Activated T-helper 2 cell treated with anti-CD3 and anti-CD28 coated beads, Interferon-gamma antibody, Interleukin-2, Interleukin-4, amounts not matched to agents 10 μg/mL and 5 μg/mL and 100 μg/mL, durations not matched to agents 14 hours and 24 hours and 36 hours (primary cell): ENCODE measurements around the gene TERC. TPM values are rescaled to one million over a fixed set of nuclear protein-coding genes. Genes with fewer than 3 reads are reported as not detected.

Experiments used
- DNase-seq: peaks from one replicate; pipeline ENCODE4 v3.0.0; 2021; ENCODE audit warnings: low spot score
- H3K27ac Mint-ChIP-seq: one replicate; pipeline ENCODE4 v1.8.0; 2021; ENCODE audit warnings: mixed read lengths
- H3K27me3 Mint-ChIP-seq: one replicate; pipeline ENCODE4 v1.8.0; 2021; ENCODE audit warnings: low read depth, mixed read lengths
- H3K36me3 Mint-ChIP-seq: one replicate; pipeline ENCODE4 v1.8.0; 2021; ENCODE audit warnings: low read depth, mixed read lengths
- H3K4me1 Mint-ChIP-seq: one replicate; pipeline ENCODE4 v1.8.0; 2021; ENCODE audit warnings: low read depth, mixed read lengths
- H3K4me3 Mint-ChIP-seq: one replicate; pipeline ENCODE4 v1.8.0; 2021; ENCODE audit warnings: low read depth, mild to moderate bottlenecking, moderate library complexity, mixed read lengths
- H3K9me3 Mint-ChIP-seq: one replicate; pipeline ENCODE4 v1.8.0; 2021; ENCODE audit warnings: mixed read lengths
- intact Hi-C: fragments of 100-400 bp; cut with micrococcal nuclease; formaldehyde crosslinking; loops from one replicate; pipeline ENCODE4 v1.15.1; 2023
- total RNA-seq: library from RNA; stranded (reverse); gene quantifications from 2 replicates; pipeline ENCODE4 v1.2.3, GENCODE V29; 2022

The TERC gene
- total RNA-seq, 1 donor from 2014 or later: 9.8 TPM

- Mint-ChIP-seq H3K27me3 (no peaks in the 10 kb centered on the region), H3K27ac (no peak overlapping the region), H3K4me1 (peaks cover 19% of the 10 kb centered on the region), H3K4me3 (no peak overlapping the region), H3K9me3 (no peaks in the 10 kb centered on the region), H3K36me3 (peaks cover 64% of the 10 kb centered on the region)
- DNase-seq: no peak
- intact Hi-C loops: no loop called here
Measured at GRCh38 chr3:169787120-169787519, 22.3 kb upstream of the TERC start.

DNA sequence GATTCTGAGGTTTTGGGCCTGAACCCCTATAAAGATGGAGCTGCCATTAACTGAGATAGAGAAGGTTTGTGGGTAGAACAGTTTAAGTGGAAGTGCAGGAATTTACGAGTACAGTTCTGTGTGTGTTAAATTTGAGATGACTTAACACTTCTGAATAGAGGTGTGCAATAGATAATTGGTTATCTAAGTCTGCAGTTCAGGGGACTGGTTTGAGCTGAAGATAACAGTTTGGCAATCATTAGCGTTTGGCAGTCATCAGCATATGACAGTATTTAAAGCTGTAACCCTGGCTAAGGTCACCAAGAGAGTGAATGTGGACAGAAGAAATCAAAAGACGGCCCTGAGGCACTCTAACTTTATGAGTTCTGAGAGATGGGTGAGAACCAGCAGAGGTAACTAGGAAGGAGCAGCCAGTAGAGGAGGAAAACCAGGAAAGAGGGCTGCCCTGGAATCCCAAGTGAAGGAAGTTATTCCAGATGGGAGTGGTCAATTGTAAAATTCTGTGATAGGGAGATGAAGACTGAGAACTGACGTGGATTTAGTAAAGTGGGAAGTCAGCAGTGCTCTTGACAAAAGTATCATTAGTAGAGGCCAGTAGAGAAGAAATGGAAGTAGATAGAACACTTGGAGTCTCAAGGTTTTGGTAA lies 16.5 kb upstream of the TERC start:
- peak overlapping the region; percentile 48 for H3K27ac Mint-ChIP-seq
- peaks cover 69% of the 10 kb centered on the region for H3K36me3 Mint-ChIP-seq
- no peaks in the 10 kb centered on the region for H3K9me3 Mint-ChIP-seq
- peaks cover 38% of the 10 kb centered on the region for H3K4me1 Mint-ChIP-seq
- peak overlapping the region; percentile 28 for H3K4me3 Mint-ChIP-seq
- no peak for DNase-seq
- no peaks in the 10 kb centered on the region for H3K27me3 Mint-ChIP-seq
- intact Hi-C loops: no loop called here

GRCh38 chr3:169780742-169781141 lies 15.9 kb upstream of the TERC start:
- Mint-ChIP-seq H3K27me3 (no peaks in the 10 kb centered on the region), H3K9me3 (no peaks in the 10 kb centered on the region), H3K27ac (peak overlapping the region; percentile 48), H3K4me1 (peaks cover 39% of the 10 kb centered on the region), H3K4me3 (peak overlapping the region; percentile 28), H3K36me3 (peaks cover 69% of the 10 kb centered on the region)
- intact Hi-C loops: no loop called here
- DNase-seq: no peak

DNA sequence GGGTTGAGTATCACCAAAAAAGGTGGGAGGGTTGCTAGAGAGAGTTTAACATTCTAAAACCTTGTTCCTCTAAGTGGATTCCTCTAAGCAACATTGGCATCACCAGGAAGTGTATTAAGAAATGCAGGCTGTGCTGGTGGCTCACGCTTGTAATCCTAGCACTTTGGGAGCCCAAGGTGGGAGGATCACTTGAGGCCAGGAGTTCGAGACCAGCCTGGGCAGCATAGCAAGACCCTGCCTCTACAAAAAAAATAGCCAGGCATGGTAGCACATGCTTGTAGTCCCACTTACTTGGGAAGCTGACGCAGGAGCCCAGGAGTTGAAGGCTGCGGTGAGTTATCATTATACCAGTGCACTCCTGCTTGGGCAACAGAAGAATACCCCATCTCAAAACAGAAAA lies 13.0 kb upstream of the TERC start:
- Mint-ChIP-seq H3K4me3 (no peak overlapping the region), H3K27me3 (no peaks in the 10 kb centered on the region), H3K9me3 (no peaks in the 10 kb centered on the region), H3K36me3 (peaks cover 84% of the 10 kb centered on the region), H3K4me1 (peaks cover 54% of the 10 kb centered on the region), H3K27ac (no peak overlapping the region)
- no peak for DNase-seq
- intact Hi-C loops: no loop called here

GRCh38 chr3:169774186-169774585 lies 9.3 kb upstream of the TERC start:
- intact Hi-C loops: loop anchor here (5.0 kb wide), 2 partner anchors 583 to 1098 kb away; partner anchors contain the start of genes RPL22L1 and SKIL
- Mint-ChIP-seq H3K36me3 (peaks cover 54% of the 10 kb centered on the region), H3K4me1 (peaks cover 36% of the 10 kb centered on the region), H3K27ac (peak overlapping the region; percentile 99), H3K4me3 (peak overlapping the region; percentile 96), H3K9me3 (no peaks in the 10 kb centered on the region), H3K27me3 (no peaks in the 10 kb centered on the region)
- DNase-seq: no peak

DNA sequence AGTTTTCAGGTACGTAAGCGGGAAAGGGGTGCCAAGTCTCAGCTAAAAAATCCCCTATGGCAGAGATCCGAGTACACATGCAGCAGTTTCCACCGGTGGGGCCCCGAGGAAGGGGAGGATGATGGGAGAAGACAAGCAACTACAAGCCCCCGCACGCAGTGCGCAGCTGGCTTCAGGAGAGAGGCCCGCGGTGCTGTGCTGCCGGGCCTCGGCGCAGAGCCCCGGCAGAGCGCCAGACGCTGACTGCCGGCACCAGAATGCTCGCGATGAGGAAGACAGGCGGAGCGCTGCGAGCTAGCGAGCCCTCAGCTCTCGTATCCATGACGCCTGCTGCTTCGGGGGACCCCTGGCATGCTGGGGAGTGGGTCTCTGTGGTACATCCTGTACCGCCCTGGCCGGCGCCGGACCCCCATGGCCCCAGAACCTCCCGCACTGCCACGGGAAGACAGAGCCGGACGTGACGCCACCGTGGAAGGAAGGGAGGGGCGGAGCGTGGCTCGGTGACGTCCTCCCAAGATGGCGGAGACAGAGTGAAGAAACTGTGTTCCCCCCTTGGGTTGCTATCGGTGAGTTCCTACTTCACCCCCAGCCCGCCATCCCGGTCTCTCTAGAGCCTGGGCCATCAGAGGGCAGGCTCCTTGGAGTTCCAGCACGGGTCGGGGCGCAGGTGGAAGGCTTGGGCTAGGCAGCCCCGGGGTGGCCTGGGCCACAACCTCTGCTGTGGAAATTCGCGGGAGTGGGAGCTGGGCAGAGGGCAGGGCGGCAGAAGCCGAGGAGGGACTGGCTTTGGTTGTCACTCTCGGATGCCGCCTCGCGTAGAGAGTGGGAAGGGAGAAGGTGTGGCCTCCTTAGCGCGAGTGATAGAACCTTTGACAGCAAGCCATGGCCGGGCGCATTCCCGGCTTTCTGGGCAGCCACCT lies 8.3 kb upstream of the TERC start, which contains the start of gene MYNN:
MYNN (plus strand) TSS at position 500 of the 920 bp plus-strand sequence. CDS start 900 bp downstream, outside the sequence.
- Mint-ChIP-seq H3K9me3 (no peaks in the 10 kb centered on the region), H3K27me3 (no peaks in the 10 kb centered on the region), H3K4me3 (peak within 1 kb of the TSS; percentile 96), H3K36me3 (peaks cover 46% of the 10 kb centered on the region), H3K4me1 (peaks cover 31% of the 10 kb centered on the region), H3K27ac (peak within 1 kb of the TSS; percentile 99)
- intact Hi-C loops: loop anchor here (1.0 to 5.0 kb wide), 6 partner anchors 9 to 1099 kb away; partner anchors contain the start of genes PHC3, RPL22L1 and SKIL
- peak; percentile 90 for DNase-seq

DNA sequence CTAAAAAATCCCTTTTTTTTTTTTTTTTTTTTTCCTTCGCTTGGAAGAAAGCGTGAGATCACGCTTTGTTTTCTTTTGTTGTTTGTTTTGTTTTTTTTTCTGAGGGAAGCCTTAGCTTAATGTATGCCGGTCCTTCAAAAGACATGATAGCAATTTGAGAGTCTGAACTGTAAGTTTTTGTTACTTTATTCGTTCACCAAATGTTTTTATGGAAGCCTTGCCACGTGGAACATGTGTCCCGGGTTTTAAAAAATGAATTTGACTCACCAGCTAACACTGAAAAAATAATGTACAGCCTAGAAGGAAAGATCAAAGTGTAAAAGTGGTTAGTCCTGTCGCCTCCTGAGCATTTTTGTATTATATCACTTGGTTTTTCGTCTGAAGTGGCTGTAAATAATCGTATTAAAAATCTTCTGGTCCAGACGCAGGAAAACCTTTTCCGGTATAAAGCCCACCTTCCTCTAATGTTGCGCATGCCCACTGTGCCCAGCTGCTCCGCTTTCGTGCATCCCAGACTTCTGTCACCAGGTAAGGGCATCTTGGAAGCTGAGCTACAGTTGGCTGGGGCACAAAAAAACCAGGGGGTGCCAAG lies 7.5 kb upstream of the TERC start:
- Mint-ChIP-seq H3K27ac (peak overlapping the region; percentile 99), H3K9me3 (no peaks in the 10 kb centered on the region), H3K4me3 (peak overlapping the region; percentile 96), H3K36me3 (peaks cover 40% of the 10 kb centered on the region), H3K27me3 (no peaks in the 10 kb centered on the region), H3K4me1 (peaks cover 31% of the 10 kb centered on the region)
- DNase-seq: no peak
- intact Hi-C loops: loop anchor here (1.0 to 5.0 kb wide), 5 partner anchors 8 to 1100 kb away; partner anchors contain the start of genes PHC3, RPL22L1 and SKIL

DNA sequence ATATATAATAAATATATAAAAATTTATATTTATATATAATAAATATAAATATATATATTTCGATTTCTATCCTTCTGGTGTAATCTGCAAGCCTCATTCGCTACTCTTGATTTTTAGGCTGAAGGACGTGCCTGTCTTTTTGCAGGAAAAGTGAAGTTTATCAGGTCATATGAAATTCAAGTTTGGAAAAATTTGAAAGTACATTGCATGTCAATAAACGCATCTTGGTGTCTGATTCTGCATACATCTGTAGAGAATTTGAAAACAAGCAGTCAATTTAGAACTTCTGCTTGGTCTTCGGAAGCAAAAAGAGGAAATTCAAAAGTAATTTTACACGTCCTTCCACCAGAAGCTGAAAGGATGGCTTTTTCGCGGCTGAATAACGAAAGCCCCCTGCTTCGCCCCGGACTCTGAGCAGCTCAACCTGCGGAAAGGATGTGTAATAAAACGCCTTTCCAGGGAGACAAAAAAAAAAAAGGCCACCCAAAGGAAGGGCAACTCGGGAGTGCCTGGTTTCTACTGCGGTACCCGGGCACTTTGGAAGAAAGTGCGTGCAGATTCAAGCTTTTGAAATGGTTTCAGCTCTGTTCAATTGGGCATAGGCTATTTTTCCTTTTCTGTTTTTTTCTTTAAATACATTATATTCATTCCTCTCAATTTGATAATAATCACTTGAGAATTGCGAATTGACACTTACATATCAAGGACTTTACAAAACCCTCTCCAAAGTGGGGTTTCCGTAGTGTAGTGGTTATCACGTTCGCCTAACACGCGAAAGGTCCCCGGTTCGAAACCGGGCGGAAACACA lies 6.8 kb upstream of the TERC start:
- Mint-ChIP-seq H3K36me3 (peaks cover 33% of the 10 kb centered on the region), H3K4me1 (peaks cover 28% of the 10 kb centered on the region), H3K9me3 (no peaks in the 10 kb centered on the region), H3K27me3 (no peaks in the 10 kb centered on the region), H3K27ac (peak overlapping the region; percentile 99), H3K4me3 (peak overlapping the region; percentile 96)
- intact Hi-C loops: loop anchor here (1.0 to 5.0 kb wide), 5 partner anchors 7 to 1101 kb away; partner anchors contain the start of genes PHC3, RPL22L1 and SKIL
- peak; percentile 56 for DNase-seq

GRCh38 chr3:169769287-169770181 lies 4.7 kb upstream of the TERC start, which contains the start of gene ACTRT3:
Gene ACTRT3 (minus strand): TSS chr3:169769561. CDS start chr3:169769520, 41 bp downstream.
- H3K4me3 Mint-ChIP-seq: peak within 1 kb of the TSS; percentile 85
- H3K4me1 Mint-ChIP-seq: peaks cover 25% of the 10 kb centered on the region
- intact Hi-C loops: loop anchor here (5.0 to 10.0 kb wide), 4 partner anchors 588 to 1138 kb away; partner anchors contain the start of genes EIF5A2, RPL22L1 and SKIL
- H3K36me3 Mint-ChIP-seq: peaks cover 13% of the 10 kb centered on the region
- no peaks in the 10 kb centered on the region for H3K9me3 Mint-ChIP-seq
- H3K27me3 Mint-ChIP-seq: no peaks in the 10 kb centered on the region
- H3K27ac Mint-ChIP-seq: peak within 1 kb of the TSS; percentile 87
- peak; percentile 56 for DNase-seq

DNA sequence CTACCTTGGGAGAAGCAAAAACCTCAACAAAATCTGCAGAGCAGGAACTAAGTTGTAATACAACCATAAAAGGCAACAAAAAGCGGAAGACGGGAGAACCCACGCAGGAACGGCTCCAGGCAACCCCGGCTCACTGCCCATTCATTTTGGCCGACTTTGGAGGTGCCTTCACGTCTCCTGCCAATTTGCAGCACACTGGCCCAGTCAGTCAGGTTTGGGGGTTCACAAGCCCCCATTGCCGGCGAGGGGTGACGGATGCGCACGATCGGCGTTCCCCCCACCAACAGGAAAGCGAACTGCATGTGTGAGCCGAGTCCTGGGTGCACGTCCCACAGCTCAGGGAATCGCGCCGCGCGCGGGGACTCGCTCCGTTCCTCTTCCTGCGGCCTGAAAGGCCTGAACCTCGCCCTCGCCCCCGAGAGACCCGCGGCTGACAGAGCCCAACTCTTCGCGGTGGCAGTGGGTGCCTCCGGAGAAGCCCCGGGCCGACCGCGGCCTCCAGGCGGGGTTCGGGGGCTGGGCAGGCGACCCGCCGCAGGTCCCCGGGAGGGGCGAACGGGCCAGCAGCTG lies 463 bp downstream of the TERC start:
- peak overlapping the region; percentile 90 for H3K4me3 Mint-ChIP-seq
- H3K27me3 Mint-ChIP-seq: no peaks in the 10 kb centered on the region
- intact Hi-C loops: loop anchor here (1.0 to 10.0 kb wide), 8 partner anchors 8 to 1093 kb away; partner anchors contain the start of genes GPR160, LRRC34, LRRIQ4 and PHC3
- no peaks in the 10 kb centered on the region for H3K9me3 Mint-ChIP-seq
- no peaks in the 10 kb centered on the region for H3K36me3 Mint-ChIP-seq
- peaks cover 26% of the 10 kb centered on the region for H3K4me1 Mint-ChIP-seq
- DNase-seq: peak; percentile 60
- peak overlapping the region; percentile 92 for H3K27ac Mint-ChIP-seq

- no peak for DNase-seq
- no peak overlapping the region for H3K27ac Mint-ChIP-seq
- H3K4me3 Mint-ChIP-seq: no peak overlapping the region
- intact Hi-C loops: loop anchor here (5.0 to 10.0 kb wide), 4 partner anchors 102 to 1097 kb away; partner anchors contain the start of gene GPR160
- peaks cover 3% of the 10 kb centered on the region for H3K27me3 Mint-ChIP-seq
- H3K9me3 Mint-ChIP-seq: no peaks in the 10 kb centered on the region
- no peaks in the 10 kb centered on the region for H3K36me3 Mint-ChIP-seq
- H3K4me1 Mint-ChIP-seq: peaks cover 39% of the 10 kb centered on the region
Measured at GRCh38 chr3:169760479-169760878, 4.4 kb downstream of the TERC start.
